Gastroesophageal sphincter (tissue), 4 donors: ENCODE results near the gene MZF1. TPM values are rescaled to one million over a fixed set of nuclear protein-coding genes. Genes with fewer than 3 reads are reported as not detected.
A peak's percentile ranks its signal among the peaks of the same experiment; 100 is the strongest.

Experiments
- ATAC-seq: fragments of 150-250 bp; one replicate; pipeline ENCODE4 v1.9.1; 2016; ENCODE audit warnings: mild to moderate bottlenecking, moderate library complexity
- H3K27ac ChIP-seq, 4 donors: fragments of 200-600 bp; sonication (generic) in 3 of 4; 1 replicate in 3 of 4; 2 replicates in 1 of 4; pipeline ENCODE4 v1.5.1; 2016 to 2019
- H3K27me3 ChIP-seq: fragments of 200-600 bp; sonication (generic); one replicate; pipeline ENCODE4 v1.5.1; 2019
- H3K36me3 ChIP-seq, 2 donors: fragments of 200-600 bp; sonication (generic); one replicate each; pipeline ENCODE4 v1.5.1; 2019; ENCODE audit warnings: control low read depth in 1 of 2
- H3K4me1 ChIP-seq, 3 donors: fragments of 200-600 bp; sonication (generic); 1 replicate in 2 of 3; 2 replicates in 1 of 3; pipeline ENCODE4 v1.5.1; 2016 to 2019; ENCODE audit warnings: control low read depth in 2 of 3
- H3K4me3 ChIP-seq, 2 donors: fragments of 200-600 bp; sonication (generic); one replicate each; pipeline ENCODE4 v1.5.1; 2019; ENCODE audit warnings: mild to moderate bottlenecking in 1 of 2, moderate library complexity in 1 of 2
- H3K9me3 ChIP-seq, 3 donors: fragments of 200-600 bp; sonication (generic); one replicate each; pipeline ENCODE4 v1.5.1; 2017 to 2019; ENCODE audit warnings: control low read depth in 2 of 3
- CTCF ChIP-seq, 4 experiments: fragments of 200-600 bp in 2 of 4; fragments of 450-650 bp in 2 of 4; sonication (generic) in 1 of 4; IDR thresholded peaks; one replicate each; pipeline ENCODE4 v1.5.1; 2017 to 2019; ENCODE audit warnings: antibody characterized with exemption in 4 of 4, mild to moderate bottlenecking in 2 of 4, moderate library complexity in 2 of 4
- EP300 ChIP-seq: sonication (generic); formaldehyde crosslinking; IDR thresholded peaks from one replicate; pipeline ENCODE4 v1.6.1; 2017; ENCODE audit warnings: antibody characterized with exemption, mild to moderate bottlenecking
- POLR2A ChIP-seq, 2 donors: fragments of 450-650 bp; IDR thresholded peaks; one replicate each; pipeline ENCODE4 v1.6.1; 2017; ENCODE audit warnings: antibody characterized with exemption in 2 of 2, mild to moderate bottlenecking in 2 of 2, moderate library complexity in 1 of 2
- POLR2AphosphoS5 ChIP-seq: sonication (generic); formaldehyde crosslinking; IDR thresholded peaks from one replicate; pipeline ENCODE4 v1.6.1; 2017; ENCODE audit warnings: antibody characterized with exemption
- WGBS, 2 donors: methylation state at CpG; one replicate each; pipeline ENCODE4 v1.1.5; 2018; ENCODE audit warnings: low coverage in 1 of 2; 5-methylcytosine and 5-hydroxymethylcytosine counted together
- small RNA-seq, 4 donors: library from RNA; depleted of rRNA; stranded (forward); fragments of <200 nt; gene quantifications; one replicate each; pipeline ENCODE3, GENCODE V24; 2016
- total RNA-seq, 4 donors: library from RNA; depleted of rRNA; stranded (reverse); fragments of >200 nt; gene quantifications; one replicate each; pipeline ENCODE4 v1.1.0, GENCODE V29; 2016

The MZF1 gene
- total RNA-seq, 4 donors from 2014 or later: 13.4 to 43.7 (median 22.4) TPM

- ATAC-seq: peak; percentile 94
- peaks cover 0 to 25% of the 10 kb centered on the region in 2 donors for H3K36me3 ChIP-seq
- H3K4me1 ChIP-seq: peaks cover 8 to 60% (median 28%) of the 10 kb centered on the region in 3 donors
- H3K27ac ChIP-seq: peak overlapping the region in 3 of 4 donors; percentile 77 to 83 (median 80)
- no peaks in the 10 kb centered on the region for H3K27me3 ChIP-seq
- peak overlapping the region; percentile 37 to 52 for H3K4me3 ChIP-seq
- WGBS, 2 donors: 18% methylated on average over 15 of the region's 66 CpGs; no CpG with 5 or more reads in 1 of the 2 donors
- TF ChIP-seq POLR2AphosphoS5 (peak; percentile 38), POLR2A (IDR thresholded peaks at IDR 0.05) (peak in 1 of 2 donors; percentile 23), CTCF (IDR thresholded peaks at IDR 0.05) (peak in 3 of 4 experiments; percentile 96 to 100 (median 97)), EP300 (no peak)
- no peaks in the 10 kb centered on the region for H3K9me3 ChIP-seq
These were observed 59.2 kb downstream of the MZF1 start for GRCh38 chr19:58513694-58514563.

- Histone ChIP-seq H3K9me3 (no peaks in the 10 kb centered on the region), H3K4me3 (no peak overlapping the region), H3K27ac (peak overlapping the region in 3 of 4 donors; percentile 77 to 83 (median 80)), H3K4me1 (peaks cover 4 to 54% (median 23%) of the 10 kb centered on the region in 3 donors), H3K36me3 (peaks cover 0 to 25% of the 10 kb centered on the region in 2 donors), H3K27me3 (no peaks in the 10 kb centered on the region)
- peak; percentile 1 for ATAC-seq
- TF ChIP-seq CTCF (IDR thresholded peaks at IDR 0.05): no peak
- TF ChIP-seq POLR2A (IDR thresholded peaks at IDR 0.05): no peak
- TF ChIP-seq EP300: no peak
- no peak for TF ChIP-seq POLR2AphosphoS5
- WGBS, 2 donors: no CpG with 5 or more reads among the region's 10 CpGs
These were observed 59.9 kb downstream of the MZF1 start for GRCh38 chr19:58513213-58513693.

Small RNA genes lying within 50 kb of the gene (small RNA-seq; reads per million reads assigned to genes)
- 0 to 1.1 (median 0) reads per million in 4 donors for gene MIR6807
- 0 reads per million in 4 donors for gene RN7SL525P

Other genes starting within 250 kb of the MZF1 start
- gene ZSCAN22, start 246.3 kb downstream of the MZF1 start, total RNA-seq: 1 to 10 TPM; 2.4 to 4.8 (median 2.9) TPM
- 10 to 100 TPM in 1 of 4 donors, 1 to 10 TPM in 3; 2.3 to 20.7 (median 7.5) TPM for gene A1BG, start 219.8 kb downstream of the MZF1 start, total RNA-seq
- gene ZNF497, start 210.6 kb downstream of the MZF1 start, total RNA-seq: 1 to 10 TPM in 3 of 4 donors, under 1 TPM in 1; 0.77 to 2.2 (median 1.6) TPM
- gene ZNF837, start 192.3 kb downstream of the MZF1 start, total RNA-seq: 1 to 10 TPM in 3 of 4 donors, under 1 TPM in 1; 0.99 to 3.7 (median 2.4) TPM
- 1,000 to 10,000 TPM in 3 of 4 donors, 100 to 1,000 TPM in 1; 841 to 2,040 (median 1,635) TPM for gene RPS5, start 186.1 kb downstream of the MZF1 start, total RNA-seq
- gene RNF225, start 177.7 kb downstream of the MZF1 start, total RNA-seq: 1 to 10 TPM in 1 of 4 donors, not detected in 3; 1.5 TPM
- gene ZNF584, start 164.7 kb downstream of the MZF1 start, total RNA-seq: 10 to 100 TPM; 10.9 to 17.6 (median 12.6) TPM
- gene ZNF132, start 133.2 kb downstream of the MZF1 start, total RNA-seq: 1 to 10 TPM; 4.1 to 8.6 (median 6.2) TPM
- gene ZNF324B, start 121.7 kb downstream of the MZF1 start, total RNA-seq: 10 to 100 TPM in 1 of 4 donors, 1 to 10 TPM in 3; 4.3 to 12.8 (median 8.6) TPM
- gene ZNF324, start 106.3 kb downstream of the MZF1 start, total RNA-seq: 10 to 100 TPM; 10.3 to 20.7 (median 18.1) TPM
- 10 to 100 TPM; 11.2 to 25.4 (median 17.5) TPM for gene ZNF446, start 97.0 kb downstream of the MZF1 start, total RNA-seq
- 1 to 10 TPM; 2.6 to 7.4 (median 5.5) TPM for gene SLC27A5, start 61.3 kb downstream of the MZF1 start, total RNA-seq
- gene ZBTB45, start 53.5 kb downstream of the MZF1 start, total RNA-seq: 10 to 100 TPM in 3 of 4 donors, 1 to 10 TPM in 1; 9.8 to 14.0 (median 13.4) TPM
- gene TRIM28, start 29.3 kb downstream of the MZF1 start, total RNA-seq: 100 to 1,000 TPM; 171 to 274 (median 196) TPM
- 100 to 1,000 TPM in 3 of 4 donors, 10 to 100 TPM in 1; 100.0 to 155 (median 126) TPM for gene CHMP2A, start 18.2 kb downstream of the MZF1 start, total RNA-seq
- gene UBE2M, start 14.7 kb downstream of the MZF1 start, total RNA-seq: 10 to 100 TPM; 28.1 to 43.6 (median 37.8) TPM